HL-60 (cell line): Measurements from ENCODE around the gene CCDC83.

Experiments used
- CTCF ChIP-seq: IDR thresholded peaks from one replicate; pipeline ENCODE4 v1.5.1; 2011; ENCODE audit warnings: low read length, control low read depth, inconsistent platforms; ENCODE audit not compliant: insufficient read depth
- GABPA ChIP-seq: IDR thresholded peaks from 2 replicates; pipeline ENCODE4 v1.6.1; 2012; ENCODE audit warnings: low read depth
- POLR2AphosphoS5 ChIP-seq: IDR thresholded peaks from 2 replicates; pipeline ENCODE4 v1.6.1; 2012; ENCODE audit warnings: low read depth
- REST ChIP-seq: IDR thresholded peaks from 2 replicates; pipeline ENCODE4 v1.6.1; 2012; ENCODE audit warnings: low read depth; ENCODE audit not compliant: insufficient replicate concordance
- SPI1 ChIP-seq: IDR thresholded peaks from 2 replicates; pipeline ENCODE4 v1.6.1; 2012; ENCODE audit warnings: low read depth, mild to moderate bottlenecking, borderline replicate concordance

- TF ChIP-seq CTCF (no peak), POLR2AphosphoS5 (no peak), GABPA (no peak), SPI1 (no peak), REST (no peak)
Observed at GRCh38 chr11:85847436-85847835, 7.7 kb upstream of the CCDC83 start.
